ENCODE results near the gene CADM2. TPM values are rescaled to one million over a fixed set of nuclear protein-coding genes. Genes with fewer than 3 reads are reported as not detected.
"Not testable (repeated sequence)": the region's sequence is repeated elsewhere in the genome, so short reads cannot be mapped to it uniquely, and the experiment has no call there.

The CADM2 gene
- total RNA-seq, 4 donors from 2014 or later: 0.13 to 4.3 (median 4.1) TPM

DNA sequence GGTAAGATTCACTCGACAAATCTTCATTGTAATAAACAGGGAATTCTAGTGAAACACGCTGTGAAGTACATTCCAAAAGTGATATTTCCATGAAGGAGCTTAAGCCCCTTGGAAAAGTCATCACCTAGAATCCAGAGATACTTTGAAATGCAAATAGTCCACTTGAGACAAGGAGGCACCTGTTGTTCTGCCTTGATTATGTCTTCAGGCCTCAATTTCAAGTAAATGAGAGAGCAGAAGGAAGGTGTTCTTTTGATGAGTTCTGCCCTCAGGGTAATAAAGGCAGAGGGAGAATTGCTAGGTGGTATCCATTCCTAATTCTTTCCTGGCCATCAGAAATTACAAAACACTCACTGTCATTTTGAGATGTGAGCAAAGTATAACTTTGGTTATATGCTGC lies 162.1 kb downstream of the CADM2 start:
- Histone ChIP-seq H3K4me1 (no peaks in the 10 kb centered on the region), H3K27me3 (no peaks in the 10 kb centered on the region), H3K4me3 (replicated peaks in 1 of 3) (no peak overlapping the region), H3K27ac (no peak overlapping the region), H3K36me3 (no peaks in the 10 kb centered on the region), H3K9me3 (no peaks in the 10 kb centered on the region)
- DNase-seq: no peak
- intact Hi-C loops (cut with DNase I): no loop called here
- 73 to 85% methylated on average over 2 of the region's 2 CpGs for WGBS, 2 donors
- TF ChIP-seq POLR2A (IDR thresholded peaks at IDR 0.05): no peak
- TF ChIP-seq, protein P1, sequence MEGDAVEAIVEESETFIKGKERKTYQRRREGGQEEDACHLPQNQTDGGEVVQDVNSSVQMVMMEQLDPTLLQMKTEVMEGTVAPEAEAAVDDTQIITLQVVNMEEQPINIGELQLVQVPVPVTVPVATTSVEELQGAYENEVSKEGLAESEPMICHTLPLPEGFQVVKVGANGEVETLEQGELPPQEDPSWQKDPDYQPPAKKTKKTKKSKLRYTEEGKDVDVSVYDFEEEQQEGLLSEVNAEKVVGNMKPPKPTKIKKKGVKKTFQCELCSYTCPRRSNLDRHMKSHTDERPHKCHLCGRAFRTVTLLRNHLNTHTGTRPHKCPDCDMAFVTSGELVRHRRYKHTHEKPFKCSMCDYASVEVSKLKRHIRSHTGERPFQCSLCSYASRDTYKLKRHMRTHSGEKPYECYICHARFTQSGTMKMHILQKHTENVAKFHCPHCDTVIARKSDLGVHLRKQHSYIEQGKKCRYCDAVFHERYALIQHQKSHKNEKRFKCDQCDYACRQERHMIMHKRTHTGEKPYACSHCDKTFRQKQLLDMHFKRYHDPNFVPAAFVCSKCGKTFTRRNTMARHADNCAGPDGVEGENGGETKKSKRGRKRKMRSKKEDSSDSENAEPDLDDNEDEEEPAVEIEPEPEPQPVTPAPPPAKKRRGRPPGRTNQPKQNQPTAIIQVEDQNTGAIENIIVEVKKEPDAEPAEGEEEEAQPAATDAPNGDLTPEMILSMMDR (IDR thresholded peaks at IDR 0.05): no peak

DNA sequence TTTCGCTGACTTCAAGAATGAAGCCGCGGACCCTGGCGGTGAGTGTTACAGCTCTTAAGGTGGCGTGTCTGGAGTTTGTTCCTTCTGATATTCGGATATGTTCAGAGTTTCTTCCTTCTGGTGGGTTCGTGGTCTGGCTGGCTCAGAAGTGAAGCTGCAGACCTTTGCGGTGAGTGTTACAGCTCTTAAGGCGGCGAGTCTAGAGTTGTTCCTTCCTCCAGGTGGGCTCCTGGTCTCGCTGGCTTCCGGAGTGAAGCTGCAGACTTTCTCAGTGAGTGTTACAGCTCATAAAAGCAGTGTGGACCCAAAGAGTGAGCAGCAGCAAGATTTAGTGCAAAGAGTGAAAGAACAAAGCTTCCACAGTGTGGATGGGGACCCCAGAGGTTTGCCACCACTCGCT lies 174.1 kb downstream of the CADM2 start:
- DNase-seq; H3K27me3 ChIP-seq; H3K27ac ChIP-seq; H3K36me3 ChIP-seq; intact Hi-C loops (cut with DNase I); H3K9me3 ChIP-seq; H3K4me1 ChIP-seq; H3K4me3 ChIP-seq (replicated peaks in 1 of 3): not testable (repeated sequence)
- 93 to 95% methylated on average over 13 of the region's 13 CpGs for WGBS, 2 donors

DNA sequence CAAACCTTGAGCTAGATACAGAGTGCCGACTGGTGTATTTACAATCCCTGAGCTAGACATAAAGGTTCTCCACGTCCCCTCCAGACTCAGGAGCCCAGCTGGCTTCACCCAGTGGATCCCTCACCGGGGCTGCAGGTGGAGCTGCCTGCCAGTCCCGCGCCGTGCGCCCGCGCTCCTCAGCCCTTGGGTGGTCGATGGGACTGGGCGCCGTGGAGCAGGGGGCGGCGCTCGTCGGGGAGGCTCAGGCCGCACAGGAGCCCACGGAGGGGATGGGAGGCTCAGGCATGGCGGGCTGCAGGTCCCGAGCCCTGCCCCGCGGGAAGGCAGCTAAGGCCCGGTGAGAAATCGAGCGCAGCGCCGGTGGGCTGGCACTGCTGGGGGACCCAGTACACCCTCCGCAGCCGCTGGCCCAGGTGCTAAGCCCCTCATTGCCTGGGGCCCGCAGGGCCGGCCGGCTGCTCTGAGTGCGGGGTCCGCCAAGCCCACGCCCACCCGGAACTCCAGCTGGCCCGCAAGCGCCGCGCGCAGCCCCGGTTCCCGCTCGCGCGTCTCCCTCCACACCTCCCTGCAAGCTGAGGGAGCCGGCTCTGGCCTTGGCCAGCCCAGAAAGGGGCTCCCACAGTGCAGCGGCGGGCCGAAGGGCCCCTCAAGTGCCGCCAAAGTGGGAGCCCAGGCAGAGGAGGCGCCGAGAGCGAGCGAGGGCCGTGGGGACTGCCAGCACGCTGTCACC lies 175.1 kb downstream of the CADM2 start:
- 92 to 96% methylated on average over 34 to 45 of the region's 57 CpGs for WGBS, 2 donors
- H3K27ac ChIP-seq; DNase-seq; H3K4me1 ChIP-seq; H3K36me3 ChIP-seq; H3K27me3 ChIP-seq; H3K4me3 ChIP-seq (replicated peaks in 1 of 3); intact Hi-C loops (cut with DNase I); H3K9me3 ChIP-seq: not testable (repeated sequence)

DNA sequence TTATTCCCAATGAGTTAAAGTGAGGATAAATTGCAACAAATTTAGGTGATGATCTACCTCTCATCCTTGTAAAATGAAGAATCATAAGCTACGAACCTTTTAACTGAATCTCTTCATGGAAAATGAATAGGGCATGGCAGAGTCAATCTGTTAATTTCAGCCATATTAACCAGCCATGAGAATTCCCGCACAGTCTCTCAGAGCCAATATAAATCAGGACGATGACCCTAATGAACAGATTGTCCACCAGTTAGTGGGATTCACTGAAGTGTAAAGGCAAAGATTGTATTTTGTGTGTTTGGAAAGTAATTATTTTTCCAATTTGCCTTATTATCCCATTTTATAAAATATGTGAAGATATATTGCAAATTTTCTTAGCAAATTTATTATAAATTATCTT lies 183.8 kb downstream of the CADM2 start:
- no peaks in the 10 kb centered on the region for H3K9me3 ChIP-seq
- intact Hi-C loops (cut with DNase I): no loop called here
- H3K4me1 ChIP-seq: no peaks in the 10 kb centered on the region
- no peaks in the 10 kb centered on the region for H3K27me3 ChIP-seq
- H3K36me3 ChIP-seq: no peaks in the 10 kb centered on the region
- no peak for DNase-seq
- H3K4me3 ChIP-seq (replicated peaks in 1 of 3): no peak overlapping the region
- TF ChIP-seq, protein P1 (IDR thresholded peaks at IDR 0.05): no peak
- no peak for TF ChIP-seq POLR2A (IDR thresholded peaks at IDR 0.05)
- 90 to 93% methylated on average over 3 of the region's 3 CpGs for whole genome bisulfite sequencing, 2 donors
- no peak overlapping the region for H3K27ac ChIP-seq

DNA sequence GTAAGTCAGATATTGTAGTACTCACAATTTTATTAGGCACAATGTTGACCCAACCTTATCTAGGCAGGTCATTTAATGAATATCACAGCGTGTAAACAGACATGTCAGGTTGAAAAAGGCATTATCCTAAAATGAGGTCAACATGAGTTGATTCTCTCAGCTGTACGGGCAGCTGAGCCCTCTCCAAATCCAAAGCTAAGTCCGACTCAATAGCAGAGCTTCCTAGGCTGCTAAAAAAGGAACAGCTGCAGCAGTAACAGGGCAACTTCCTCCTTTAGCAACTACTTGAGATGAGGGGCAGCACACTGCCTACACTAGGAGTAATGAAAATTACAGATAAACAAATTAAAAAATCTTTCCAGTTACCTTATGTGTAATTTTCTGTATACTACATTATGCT lies 189.2 kb downstream of the CADM2 start:
- Histone ChIP-seq H3K4me3 (replicated peaks in 1 of 3) (no peak overlapping the region), H3K36me3 (no peaks in the 10 kb centered on the region), H3K4me1 (no peaks in the 10 kb centered on the region), H3K9me3 (no peaks in the 10 kb centered on the region), H3K27ac (no peak overlapping the region), H3K27me3 (no peaks in the 10 kb centered on the region)
- TF ChIP-seq, protein P1 (IDR thresholded peaks at IDR 0.05): no peak
- no peak for TF ChIP-seq POLR2A (IDR thresholded peaks at IDR 0.05)
- intact Hi-C loops (cut with DNase I): no loop called here
- WGBS, 2 donors: 35 to 42% methylated on average over 3 of the region's 3 CpGs
- no peak for DNase-seq

DNA sequence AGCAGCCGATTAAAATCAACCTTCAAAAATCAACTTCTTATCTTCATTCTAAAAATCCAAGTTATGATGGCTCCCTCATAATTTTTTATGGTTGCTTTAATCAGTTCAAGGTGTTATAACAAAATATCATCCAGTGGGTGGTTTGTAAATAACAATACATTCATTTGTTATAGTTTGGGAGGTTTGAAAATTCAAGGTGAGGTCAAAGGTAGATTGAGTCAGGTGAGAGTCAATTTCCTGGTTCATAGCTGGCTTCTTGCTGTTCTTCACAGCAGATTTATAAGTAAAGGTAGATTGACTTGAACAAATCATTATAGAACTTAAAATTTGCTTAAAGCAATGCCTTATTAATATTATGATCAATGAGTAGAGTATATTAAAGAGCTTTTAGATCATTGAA lies 192.8 kb downstream of the CADM2 start:
- DNase-seq: no peak
- Histone ChIP-seq H3K4me1 (no peaks in the 10 kb centered on the region), H3K36me3 (no peaks in the 10 kb centered on the region), H3K27me3 (no peaks in the 10 kb centered on the region), H3K4me3 (replicated peaks in 1 of 3) (no peak overlapping the region), H3K9me3 (no peaks in the 10 kb centered on the region), H3K27ac (no peak overlapping the region)
- 91 to 97% methylated on average over 1 of the region's 1 CpG for WGBS, 2 donors
- intact Hi-C loops (cut with DNase I): no loop called here
- TF ChIP-seq, protein P1 (IDR thresholded peaks at IDR 0.05): no peak
- TF ChIP-seq POLR2A (IDR thresholded peaks at IDR 0.05): no peak

DNA sequence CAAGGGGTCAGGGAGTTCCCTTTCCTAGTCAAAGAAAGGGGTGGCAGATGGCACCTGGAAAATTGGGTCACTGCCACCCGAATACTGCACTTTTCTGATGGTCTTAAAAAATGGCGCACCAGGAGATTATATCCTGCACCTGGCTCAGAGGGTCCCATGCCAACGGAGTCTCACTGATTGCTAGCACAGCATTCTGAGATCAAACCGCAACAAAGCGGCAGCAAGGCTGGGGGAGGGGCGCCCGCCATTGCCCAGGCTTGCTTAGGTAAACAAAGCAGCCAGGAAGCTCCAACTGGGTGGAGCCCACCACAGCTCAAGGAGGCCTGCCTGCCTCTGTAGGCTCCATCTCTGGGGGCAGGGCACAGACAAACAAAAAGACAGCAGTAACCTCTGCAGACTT lies 194.5 kb downstream of the CADM2 start:
- H3K4me3 ChIP-seq (replicated peaks in 1 of 3); H3K4me1 ChIP-seq; intact Hi-C loops (cut with DNase I); DNase-seq; H3K27me3 ChIP-seq; H3K36me3 ChIP-seq; H3K9me3 ChIP-seq; H3K27ac ChIP-seq: not testable (repeated sequence)
- 96 to 97% methylated on average over 5 to 7 of the region's 7 CpGs for WGBS, 2 donors

Data from thyroid gland (tissue), 4 donors.